Chondrocyte (in vitro differentiated cells): Measurements from ENCODE around the gene NSFL1C. TPM values are rescaled to one million over a fixed set of nuclear protein-coding genes. Genes with fewer than 3 reads are reported as not detected.

ENCODE experiments used
- DNase-seq: peaks from one replicate; pipeline ENCODE4 v3.0.0; 2021; ENCODE audit warnings: mixed read lengths, low spot score
- H3K27ac Mint-ChIP-seq: one replicate; pipeline ENCODE4 v1.8.0; 2021; ENCODE audit warnings: mild to moderate bottlenecking, moderate library complexity, mixed read lengths; ENCODE audit not compliant: unreplicated experiment
- H3K27me3 Mint-ChIP-seq: 2 replicates; pipeline ENCODE4 v1.8.0; 2021; ENCODE audit warnings: low read depth, mixed read lengths
- H3K36me3 Mint-ChIP-seq: 2 replicates; pipeline ENCODE4 v1.8.0; 2021; ENCODE audit warnings: low read depth, mixed read lengths
- H3K4me1 Mint-ChIP-seq: 2 replicates; pipeline ENCODE4 v1.8.0; 2021; ENCODE audit warnings: low read depth, mild to moderate bottlenecking, mixed read lengths
- H3K4me3 Mint-ChIP-seq: one replicate; pipeline ENCODE4 v1.8.0; 2021; ENCODE audit warnings: mild to moderate bottlenecking, moderate library complexity, mixed read lengths; ENCODE audit not compliant: unreplicated experiment
- H3K9me3 Mint-ChIP-seq: 2 replicates; pipeline ENCODE4 v1.8.0; 2021; ENCODE audit warnings: low read depth, mixed read lengths
- CTCF ChIP-seq: fragments of 200-600 bp; sonication (generic); IDR thresholded peaks from 2 replicates; pipeline ENCODE4 v1.5.0; 2021; ENCODE audit warnings: antibody characterized with exemption, mild to moderate bottlenecking, moderate library complexity
- total RNA-seq: library from RNA; stranded (reverse); gene quantifications from 3 replicates; pipeline ENCODE4 v1.2.1, GENCODE V29; 2021

Gene NSFL1C
- total RNA-seq, 1 donor from 2014 or later = 75.3 TPM

DNA sequence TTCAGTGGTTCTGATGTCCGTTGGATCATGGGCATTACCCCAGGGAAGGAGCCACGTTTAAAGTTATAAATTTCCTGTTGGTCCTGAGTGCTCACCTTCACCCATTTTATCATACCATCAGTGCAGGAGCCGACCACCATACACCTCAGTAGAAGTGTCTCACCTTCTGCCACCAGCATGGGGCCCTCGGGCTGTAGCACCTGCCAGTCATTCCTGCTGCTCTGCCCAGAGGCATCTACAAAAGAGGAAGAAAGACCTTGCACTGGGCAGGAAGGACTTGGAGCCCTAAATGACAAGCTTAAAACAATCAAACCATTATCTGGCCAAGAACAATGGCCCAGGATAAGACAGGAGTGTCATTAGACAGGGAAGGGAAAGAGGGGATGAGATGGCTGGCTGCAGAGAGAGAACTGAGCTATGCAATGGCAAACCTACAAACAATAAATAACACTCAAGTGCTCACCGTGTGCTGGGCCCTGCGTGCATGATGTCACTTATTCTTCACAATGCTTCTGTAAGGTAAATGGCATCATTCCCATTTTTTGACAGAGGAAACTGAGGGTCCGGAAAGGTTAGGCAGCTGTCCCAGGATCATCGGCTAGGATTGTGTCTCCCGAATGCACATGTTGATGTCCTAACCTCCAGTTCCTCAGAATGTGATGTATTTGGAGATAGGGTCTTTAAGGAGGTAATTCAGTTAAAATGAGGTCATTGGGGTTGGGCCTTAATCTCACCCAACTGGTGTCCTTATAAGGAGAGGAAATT, 13.4 kb upstream of the NSFL1C start:
- Mint-ChIP-seq H3K27ac (no peak overlapping the region), H3K4me1 (peaks cover 7% of the 10 kb centered on the region), H3K4me3 (no peak overlapping the region), H3K27me3 (peaks cover 15% of the 10 kb centered on the region), H3K9me3 (no peaks in the 10 kb centered on the region), H3K36me3 (no peaks in the 10 kb centered on the region)
- no peak for TF ChIP-seq CTCF
- DNase-seq = no peak

DNA sequence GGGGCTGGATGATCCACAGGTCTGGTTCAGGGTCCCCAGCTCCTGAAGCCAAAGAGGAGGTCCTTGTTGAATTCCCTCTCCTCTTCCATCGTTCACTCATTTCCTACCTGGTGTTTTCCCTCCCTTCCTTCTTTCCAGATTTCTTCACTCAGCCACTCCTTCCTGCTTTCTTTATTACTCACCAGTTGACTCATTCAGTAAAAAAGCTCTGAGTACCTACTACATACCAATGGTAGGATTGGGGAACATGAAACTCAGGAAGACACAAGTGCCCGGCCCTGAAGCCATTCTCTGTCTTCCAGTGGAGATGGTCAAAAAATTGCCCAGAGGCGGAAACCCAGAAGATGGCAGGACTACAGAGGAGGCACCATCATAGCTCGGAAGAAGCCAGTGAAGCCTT, 11.9 kb upstream of the NSFL1C start:
- no peak for DNase-seq
- Mint-ChIP-seq H3K36me3 (no peaks in the 10 kb centered on the region), H3K4me1 (peaks cover 7% of the 10 kb centered on the region), H3K27me3 (peaks cover 4% of the 10 kb centered on the region), H3K4me3 (no peak overlapping the region), H3K27ac (no peak overlapping the region), H3K9me3 (no peaks in the 10 kb centered on the region)
- no peak for TF ChIP-seq CTCF

- peaks cover 2% of the 10 kb centered on the region for H3K27me3 Mint-ChIP-seq
- no peaks in the 10 kb centered on the region for H3K9me3 Mint-ChIP-seq
- H3K4me3 Mint-ChIP-seq = no peak overlapping the region
- no peak for TF ChIP-seq CTCF
- H3K4me1 Mint-ChIP-seq = peaks cover 7% of the 10 kb centered on the region
- no peak overlapping the region for H3K27ac Mint-ChIP-seq
- no peaks in the 10 kb centered on the region for H3K36me3 Mint-ChIP-seq
- no peak for DNase-seq
Measured at GRCh38 chr20:1477896-1478490, 11.3 kb upstream of the NSFL1C start.

GRCh38 chr20:1474817-1475603, 8.4 kb upstream of the NSFL1C start:
- Mint-ChIP-seq H3K9me3 (no peaks in the 10 kb centered on the region), H3K4me1 (peaks cover 17% of the 10 kb centered on the region), H3K36me3 (no peaks in the 10 kb centered on the region), H3K27me3 (no peaks in the 10 kb centered on the region), H3K27ac (no peak overlapping the region), H3K4me3 (no peak overlapping the region)
- TF ChIP-seq CTCF = no peak
- DNase-seq = no peak

DNA sequence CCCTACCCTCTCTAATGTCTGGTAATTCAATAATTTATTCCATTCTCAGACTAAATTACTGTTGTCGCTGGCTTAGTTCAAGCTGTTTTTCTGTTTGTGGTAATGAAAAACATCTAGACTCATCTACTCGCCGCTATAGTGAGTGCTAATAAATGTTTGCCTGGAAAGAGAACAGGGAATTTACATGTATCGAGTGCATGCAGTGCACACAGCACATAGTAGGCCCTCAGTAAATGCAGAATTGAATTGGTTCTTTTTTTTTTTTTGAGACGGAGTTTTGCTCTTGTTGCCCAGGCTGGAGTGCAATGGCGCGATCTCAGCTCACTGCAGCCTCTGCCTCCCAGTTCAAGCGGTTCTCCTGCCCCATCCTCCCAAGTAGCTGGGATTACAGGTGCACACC, 7.7 kb upstream of the NSFL1C start:
- no peak for DNase-seq
- H3K9me3 Mint-ChIP-seq = no peaks in the 10 kb centered on the region
- no peaks in the 10 kb centered on the region for H3K36me3 Mint-ChIP-seq
- no peaks in the 10 kb centered on the region for H3K27me3 Mint-ChIP-seq
- no peak overlapping the region for H3K4me3 Mint-ChIP-seq
- no peak overlapping the region for H3K27ac Mint-ChIP-seq
- TF ChIP-seq CTCF = no peak
- H3K4me1 Mint-ChIP-seq = peaks cover 24% of the 10 kb centered on the region
